Neuron (in vitro differentiated cells): Measurements from ENCODE around the gene RWDD2A.

Experiments
- H2AFZ ChIP-seq: one replicate; pipeline ENCODE4 v1.6.1; 2013; ENCODE audit warnings: low read depth, mild to moderate bottlenecking, inconsistent platforms, low read length, moderate library complexity
- H3K27me3 ChIP-seq: one replicate; pipeline ENCODE4 v1.6.1; 2013; ENCODE audit warnings: low read length; ENCODE audit not compliant: insufficient read depth
- H3K36me3 ChIP-seq: one replicate; pipeline ENCODE4 v1.6.1; 2013; ENCODE audit warnings: low read length; ENCODE audit not compliant: insufficient read depth
- H3K4me1 ChIP-seq: one replicate; pipeline ENCODE4 v1.6.1; 2013; ENCODE audit warnings: low read length; ENCODE audit not compliant: insufficient read depth
- H3K4me3 ChIP-seq: 2 replicates; pipeline ENCODE4 v1.5.1; 2013; ENCODE audit warnings: mild to moderate bottlenecking, low read length, moderate library complexity
- H3K9me3 ChIP-seq: one replicate; pipeline ENCODE4 v1.6.1; 2013; ENCODE audit warnings: low read length

RWDD2A gene

GRCh38 chr6:83216806-83217205 is 23.6 kb downstream of the RWDD2A start:
- Histone ChIP-seq H2AFZ (no peak overlapping the region), H3K4me3 (no peak overlapping the region), H3K27me3 (peaks cover 15% of the 10 kb centered on the region), H3K4me1 (no peaks in the 10 kb centered on the region), H3K9me3 (no peaks in the 10 kb centered on the region), H3K36me3 (no peaks in the 10 kb centered on the region)

- H3K36me3 ChIP-seq: no peaks in the 10 kb centered on the region
Observed at GRCh38 chr6:83218646-83219045, 25.5 kb downstream of the RWDD2A start.

GRCh38 chr6:83220121-83220520 is 27.0 kb downstream of the RWDD2A start:
- Histone ChIP-seq H3K27me3 (peaks cover 17% of the 10 kb centered on the region), H3K4me3 (no peak overlapping the region), H3K36me3 (no peaks in the 10 kb centered on the region), H3K4me1 (no peaks in the 10 kb centered on the region), H2AFZ (no peak overlapping the region), H3K9me3 (no peaks in the 10 kb centered on the region)

More at GRCh38 chr6:83218646-83219045, 25.5 kb downstream of the RWDD2A start:
- no peaks in the 10 kb centered on the region for H3K4me1 ChIP-seq
- H3K9me3 ChIP-seq: no peaks in the 10 kb centered on the region
- H3K27me3 ChIP-seq: peaks cover 17% of the 10 kb centered on the region
- H2AFZ ChIP-seq: no peak overlapping the region
- no peak overlapping the region for H3K4me3 ChIP-seq

GRCh38 chr6:83221276-83221675 is 28.1 kb downstream of the RWDD2A start:
- no peaks in the 10 kb centered on the region for H3K4me1 ChIP-seq
- H3K4me3 ChIP-seq: no peak overlapping the region
- H2AFZ ChIP-seq: no peak overlapping the region
- H3K9me3 ChIP-seq: no peaks in the 10 kb centered on the region
- peaks cover 15% of the 10 kb centered on the region for H3K27me3 ChIP-seq
- no peaks in the 10 kb centered on the region for H3K36me3 ChIP-seq

- H2AFZ ChIP-seq: no peak overlapping the region
- no peaks in the 10 kb centered on the region for H3K36me3 ChIP-seq
- peaks cover 11% of the 10 kb centered on the region for H3K27me3 ChIP-seq
- H3K4me3 ChIP-seq: no peak overlapping the region
- no peaks in the 10 kb centered on the region for H3K9me3 ChIP-seq
- H3K4me1 ChIP-seq: no peaks in the 10 kb centered on the region
Observed at GRCh38 chr6:83221889-83222479, 28.8 kb downstream of the RWDD2A start.

GRCh38 chr6:83226517-83226916 is 33.4 kb downstream of the RWDD2A start:
- no peaks in the 10 kb centered on the region for H3K9me3 ChIP-seq
- no peaks in the 10 kb centered on the region for H3K36me3 ChIP-seq
- H3K4me3 ChIP-seq: no peak overlapping the region
- H3K27me3 ChIP-seq: peaks cover 5% of the 10 kb centered on the region
- no peak overlapping the region for H2AFZ ChIP-seq
- no peaks in the 10 kb centered on the region for H3K4me1 ChIP-seq

- Histone ChIP-seq H3K27me3 (peaks cover 2% of the 10 kb centered on the region), H3K9me3 (no peaks in the 10 kb centered on the region), H3K36me3 (no peaks in the 10 kb centered on the region), H3K4me3 (no peak overlapping the region), H2AFZ (no peak overlapping the region), H3K4me1 (no peaks in the 10 kb centered on the region)
Observed at GRCh38 chr6:83231146-83231545, 38.0 kb downstream of the RWDD2A start.

- no peaks in the 10 kb centered on the region for H3K9me3 ChIP-seq
- H3K36me3 ChIP-seq: no peaks in the 10 kb centered on the region
- no peak overlapping the region for H2AFZ ChIP-seq
- H3K27me3 ChIP-seq: no peaks in the 10 kb centered on the region
- no peak overlapping the region for H3K4me3 ChIP-seq
- no peaks in the 10 kb centered on the region for H3K4me1 ChIP-seq
Observed at GRCh38 chr6:83247471-83247870, 54.3 kb downstream of the RWDD2A start.
